H1 (cell line): ENCODE data around the gene LIN37. TPM values are rescaled to one million over a fixed set of nuclear protein-coding genes. Genes with fewer than 3 reads are reported as not detected.

Experiments used
- SUZ12 ChIP-seq: fragments of 200-600 bp; sonication (generic); IDR thresholded peaks from 2 replicates; pipeline ENCODE4 v1.6.1; 2012; ENCODE audit warnings: mild to moderate bottlenecking, inconsistent platforms, low read length, moderate library complexity, mixed read lengths
- polyA plus RNA-seq, 7 experiments: library from polyadenylated mRNA; depleted of rRNA in 3 of 7; stranded (reverse) in 5 of 7; unstranded in 2 of 7; fragments of >200 nt in 5 of 7; fragments of 200-250 nt in 2 of 7; gene quantifications; 1 replicate in 5 of 7; 2 replicates in 1 of 7; 4 replicates in 1 of 7; pipeline versions ENCODE4 v1.2.1 to v1.2.3, GENCODE V29; 2011 to 2013; ENCODE audit warnings: missing spikeins in 2 of 7, mixed read lengths in 2 of 7
- total RNA-seq: library from RNA; stranded (reverse); fragmentation: NEBNext Ultra II Directional; extraction: Animal tissue kit (Norgen Biotek cat#: 25700); gene quantifications from 2 replicates; pipeline ENCODE4 v1.2.1, GENCODE V29; 2021
- TF ChIP-seq, protein P1 (sequence below), 3 experiments: IDR thresholded peaks; 1 replicate in 2 of 3; 2 replicates in 1 of 3; pipeline versions ENCODE4 v1.5.1 to v1.6.1; 2011; ENCODE audit warnings: low read length in 3 of 3, mild to moderate bottlenecking in 3 of 3, inconsistent platforms in 2 of 3, low read depth in 1 of 3, moderate library complexity in 1 of 3; ENCODE audit not compliant: insufficient read depth in 1 of 3; ENCODE audit errors: control extremely low read depth in 1 of 3

Gene LIN37
- total and polyA plus RNA-seq, 2 of the 8 experiments (the other 6 are each of a cell fraction or from before 2014, with no cell fraction given): 3.8 to 9.8 TPM

DNA sequence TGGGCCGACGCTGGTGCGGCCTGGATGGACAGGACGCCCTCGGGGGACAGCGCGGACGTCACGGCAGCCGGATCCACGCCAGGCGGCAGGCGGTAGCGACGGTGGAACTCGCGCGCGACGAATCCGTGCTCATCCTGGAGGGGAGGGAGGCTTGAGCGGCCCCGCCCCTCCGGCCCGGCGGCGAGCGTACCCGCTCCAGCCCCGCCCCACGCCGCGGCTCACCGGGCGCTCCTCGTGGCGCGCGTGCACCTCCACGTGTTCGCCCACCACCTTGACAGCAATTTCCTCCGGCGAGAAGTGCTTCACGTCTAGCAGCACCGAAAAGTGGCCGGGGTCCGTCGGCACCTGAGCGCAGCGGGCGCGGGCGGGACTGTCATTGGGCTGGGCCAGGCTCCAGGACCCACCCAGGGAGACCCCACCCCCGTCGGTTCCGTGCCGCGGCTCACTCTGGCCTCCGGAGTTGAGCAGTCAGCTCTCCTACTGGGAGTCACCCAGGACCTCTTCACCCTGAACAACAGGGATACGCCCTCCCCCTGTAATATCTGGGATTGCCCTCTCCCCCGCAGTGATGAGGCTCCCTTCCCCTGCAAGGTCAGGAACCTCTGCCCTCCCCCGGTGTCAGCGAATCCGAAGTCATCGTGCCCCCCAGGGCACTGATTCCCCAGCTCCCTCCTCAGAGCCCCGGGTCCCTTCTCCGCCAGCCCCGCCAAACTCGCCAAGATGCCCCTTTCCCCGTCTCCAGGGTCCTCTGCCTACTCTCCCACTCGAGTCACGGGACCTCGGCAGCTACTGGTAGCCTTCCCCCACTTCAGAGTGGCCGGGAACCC, 7.4 kb downstream of the LIN37 start (continued):
- TF ChIP-seq, protein P1, sequence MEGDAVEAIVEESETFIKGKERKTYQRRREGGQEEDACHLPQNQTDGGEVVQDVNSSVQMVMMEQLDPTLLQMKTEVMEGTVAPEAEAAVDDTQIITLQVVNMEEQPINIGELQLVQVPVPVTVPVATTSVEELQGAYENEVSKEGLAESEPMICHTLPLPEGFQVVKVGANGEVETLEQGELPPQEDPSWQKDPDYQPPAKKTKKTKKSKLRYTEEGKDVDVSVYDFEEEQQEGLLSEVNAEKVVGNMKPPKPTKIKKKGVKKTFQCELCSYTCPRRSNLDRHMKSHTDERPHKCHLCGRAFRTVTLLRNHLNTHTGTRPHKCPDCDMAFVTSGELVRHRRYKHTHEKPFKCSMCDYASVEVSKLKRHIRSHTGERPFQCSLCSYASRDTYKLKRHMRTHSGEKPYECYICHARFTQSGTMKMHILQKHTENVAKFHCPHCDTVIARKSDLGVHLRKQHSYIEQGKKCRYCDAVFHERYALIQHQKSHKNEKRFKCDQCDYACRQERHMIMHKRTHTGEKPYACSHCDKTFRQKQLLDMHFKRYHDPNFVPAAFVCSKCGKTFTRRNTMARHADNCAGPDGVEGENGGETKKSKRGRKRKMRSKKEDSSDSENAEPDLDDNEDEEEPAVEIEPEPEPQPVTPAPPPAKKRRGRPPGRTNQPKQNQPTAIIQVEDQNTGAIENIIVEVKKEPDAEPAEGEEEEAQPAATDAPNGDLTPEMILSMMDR (IDR thresholded peaks at IDR 0.05; ENCODE audit: control extremely low read depth in 1 of 3, insufficient read depth in 1 of 3, low read depth in 1 of 3, low read length in 3 of 3): no peak
- TF ChIP-seq SUZ12: peak; percentile 33; the same call in 1 of the 2 replicates
